Gastroesophageal sphincter (tissue), 3 donors: ENCODE data around the gene KIF5A.

Experiments
- EP300 ChIP-seq: sonication (generic); formaldehyde crosslinking; IDR thresholded peaks from one replicate; pipeline ENCODE4 v1.6.1; 2017; ENCODE audit warnings: antibody characterized with exemption, mild to moderate bottlenecking
- POLR2A ChIP-seq, 2 donors: fragments of 450-650 bp; IDR thresholded peaks; one replicate each; pipeline ENCODE4 v1.6.1; 2017; ENCODE audit warnings: antibody characterized with exemption in 2 of 2, mild to moderate bottlenecking in 2 of 2, moderate library complexity in 1 of 2
- POLR2AphosphoS5 ChIP-seq: sonication (generic); formaldehyde crosslinking; IDR thresholded peaks from one replicate; pipeline ENCODE4 v1.6.1; 2017; ENCODE audit warnings: antibody characterized with exemption
- TF ChIP-seq, protein P1 (sequence below), 4 experiments: fragments of 200-600 bp in 2 of 4; fragments of 450-650 bp in 2 of 4; sonication (generic) in 1 of 4; IDR thresholded peaks; one replicate each; pipeline ENCODE4 v1.5.1; 2017 to 2019; ENCODE audit warnings: antibody characterized with exemption in 4 of 4, mild to moderate bottlenecking in 2 of 4, moderate library complexity in 2 of 4

GRCh38 chr12:57550641-57551549 lies 1.1 kb downstream of the KIF5A start:
- TF ChIP-seq, protein P1, sequence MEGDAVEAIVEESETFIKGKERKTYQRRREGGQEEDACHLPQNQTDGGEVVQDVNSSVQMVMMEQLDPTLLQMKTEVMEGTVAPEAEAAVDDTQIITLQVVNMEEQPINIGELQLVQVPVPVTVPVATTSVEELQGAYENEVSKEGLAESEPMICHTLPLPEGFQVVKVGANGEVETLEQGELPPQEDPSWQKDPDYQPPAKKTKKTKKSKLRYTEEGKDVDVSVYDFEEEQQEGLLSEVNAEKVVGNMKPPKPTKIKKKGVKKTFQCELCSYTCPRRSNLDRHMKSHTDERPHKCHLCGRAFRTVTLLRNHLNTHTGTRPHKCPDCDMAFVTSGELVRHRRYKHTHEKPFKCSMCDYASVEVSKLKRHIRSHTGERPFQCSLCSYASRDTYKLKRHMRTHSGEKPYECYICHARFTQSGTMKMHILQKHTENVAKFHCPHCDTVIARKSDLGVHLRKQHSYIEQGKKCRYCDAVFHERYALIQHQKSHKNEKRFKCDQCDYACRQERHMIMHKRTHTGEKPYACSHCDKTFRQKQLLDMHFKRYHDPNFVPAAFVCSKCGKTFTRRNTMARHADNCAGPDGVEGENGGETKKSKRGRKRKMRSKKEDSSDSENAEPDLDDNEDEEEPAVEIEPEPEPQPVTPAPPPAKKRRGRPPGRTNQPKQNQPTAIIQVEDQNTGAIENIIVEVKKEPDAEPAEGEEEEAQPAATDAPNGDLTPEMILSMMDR (IDR thresholded peaks at IDR 0.05): no peak
- TF ChIP-seq POLR2AphosphoS5 (no peak), EP300 (no peak), POLR2A (IDR thresholded peaks at IDR 0.05) (no peak)
